Liver (tissue), 10 donors: ENCODE results near the gene LEAP2. TPM values are rescaled to one million over a fixed set of nuclear protein-coding genes. Genes with fewer than 3 reads are reported as not detected.

Source experiments
- DNase-seq: peaks from one replicate; pipeline ENCODE4 v3.0.0-alpha.2; 2017; ENCODE audit warnings: low spot score
- H3K27ac ChIP-seq, 2 donors: one replicate each; pipeline ENCODE4 v1.7.0; 2013; ENCODE audit warnings: inconsistent platforms in 2 of 2, low read length in 2 of 2, control low read depth in 1 of 2, low read depth in 1 of 2, mild to moderate bottlenecking in 1 of 2
- H3K27me3 ChIP-seq, 4 donors: one replicate each; pipeline versions ENCODE4 v1.6.1 to v1.7.0; 2013; ENCODE audit warnings: low read length in 3 of 4, inconsistent platforms in 1 of 4, mild to moderate bottlenecking in 1 of 4, moderate library complexity in 1 of 4; ENCODE audit not compliant: control insufficient read depth in 4 of 4, insufficient read depth in 4 of 4
- H3K36me3 ChIP-seq, 4 donors: one replicate each; pipeline versions ENCODE4 v1.6.1 to v1.7.0; 2013; ENCODE audit warnings: low read length in 3 of 4, mild to moderate bottlenecking in 3 of 4, low read depth in 1 of 4, moderate library complexity in 1 of 4; ENCODE audit not compliant: control insufficient read depth in 4 of 4, insufficient read depth in 3 of 4
- H3K4me1 ChIP-seq, 4 donors: one replicate each; pipeline versions ENCODE4 v1.6.1 to v1.7.0; 2013; ENCODE audit warnings: low read length in 3 of 4, mild to moderate bottlenecking in 3 of 4, moderate library complexity in 1 of 4; ENCODE audit not compliant: control insufficient read depth in 4 of 4, insufficient read depth in 4 of 4
- H3K4me3 ChIP-seq, 3 donors: one replicate each; pipeline versions ENCODE4 v1.6.1 to v1.7.0; 2013; ENCODE audit warnings: low read length in 3 of 3, control low read depth in 1 of 3, low read depth in 1 of 3, mild to moderate bottlenecking in 1 of 3
- H3K9ac ChIP-seq, 2 donors: one replicate each; pipeline ENCODE4 v1.7.0; 2013; ENCODE audit warnings: low read length in 2 of 2, mild to moderate bottlenecking in 2 of 2, moderate library complexity in 2 of 2, control low read depth in 1 of 2, low read depth in 1 of 2
- H3K9me3 ChIP-seq, 4 donors: one replicate each; pipeline versions ENCODE4 v1.6.1 to v1.7.0; 2013; ENCODE audit warnings: low read length in 3 of 4; ENCODE audit not compliant: control insufficient read depth in 4 of 4
- CTCF ChIP-seq: fragments of 150-350 bp; IDR thresholded peaks from 2 replicates; pipeline ENCODE4 v1.5.1; 2017; ENCODE audit warnings: improper control_type of control experiment, low read depth, low read length; ENCODE audit not compliant: missing input control
- EGR1 ChIP-seq, 2 donors: IDR thresholded peaks; 2 replicates each; pipeline ENCODE4 v1.6.1; 2016 to 2018; ENCODE audit warnings: antibody characterized with exemption in 2 of 2, low read depth in 2 of 2
- FOXA1 ChIP-seq: IDR thresholded peaks from 2 replicates; pipeline ENCODE4 v1.6.1; 2016; ENCODE audit warnings: antibody characterized with exemption
- FOXA2 ChIP-seq: IDR thresholded peaks from 2 replicates; pipeline ENCODE4 v1.6.1; 2016; ENCODE audit warnings: antibody characterized with exemption
- GABPA ChIP-seq, 2 donors: IDR thresholded peaks in 1 of 2; conservative IDR thresholded peaks in 1 of 2; 2 replicates each; pipeline ENCODE4 v1.6.1; 2016; ENCODE audit warnings: antibody characterized with exemption in 2 of 2, mild to moderate bottlenecking in 1 of 2, moderate library complexity in 1 of 2
- HNF4A ChIP-seq, 2 donors: conservative IDR thresholded peaks; 2 replicates each; pipeline ENCODE4 v1.6.1; 2016; ENCODE audit warnings: antibody characterized with exemption in 2 of 2, mild to moderate bottlenecking in 2 of 2
- HNF4G ChIP-seq: IDR thresholded peaks from 2 replicates; pipeline ENCODE4 v1.6.1; 2016; ENCODE audit warnings: antibody characterized with exemption
- JUND ChIP-seq, 2 donors: IDR thresholded peaks; 2 replicates each; pipeline ENCODE4 v1.6.1; 2016; ENCODE audit warnings: antibody characterized with exemption in 2 of 2
- NR2F2 ChIP-seq: IDR thresholded peaks from 2 replicates; pipeline ENCODE4 v1.6.1; 2016; ENCODE audit warnings: antibody characterized with exemption
- RAD21 ChIP-seq, 2 donors: IDR thresholded peaks; 2 replicates each; pipeline ENCODE4 v1.6.1; 2016; ENCODE audit warnings: antibody characterized with exemption in 2 of 2, mild to moderate bottlenecking in 2 of 2
- REST ChIP-seq: IDR thresholded peaks from 2 replicates; pipeline ENCODE4 v1.6.1; 2016; ENCODE audit warnings: antibody characterized with exemption, mild to moderate bottlenecking
- RXRA ChIP-seq, 2 donors: IDR thresholded peaks; 2 replicates each; pipeline ENCODE4 v1.6.1; 2017 to 2018; ENCODE audit warnings: antibody characterized with exemption in 2 of 2, mild to moderate bottlenecking in 1 of 2
- SP1 ChIP-seq: IDR thresholded peaks from 2 replicates; pipeline ENCODE4 v1.6.1; 2018; ENCODE audit warnings: antibody characterized with exemption, mild to moderate bottlenecking
- TAF1 ChIP-seq: conservative IDR thresholded peaks from 2 replicates; pipeline ENCODE4 v1.6.1; 2016; ENCODE audit warnings: antibody characterized with exemption, mild to moderate bottlenecking
- YY1 ChIP-seq: IDR thresholded peaks from 2 replicates; pipeline ENCODE4 v1.6.1; 2016; ENCODE audit warnings: antibody characterized with exemption, mild to moderate bottlenecking
- WGBS: extraction: QIAGEN DNeasy Blood & Tissue Kit; methylation state at CpG from one replicate; pipeline ENCODE4 v1.1.7; 2013; 5-methylcytosine and 5-hydroxymethylcytosine counted together
- polyA plus RNA-seq, 2 donors: library from polyadenylated mRNA; stranded (reverse) in 1 of 2; unstranded in 1 of 2; fragments of 200-250 nt in 1 of 2; fragments of >200 nt in 1 of 2; fragmentation: Nextera tagmentation in 1 of 2; extraction: Ambion mirVana in 1 of 2; gene quantifications; one replicate each; pipeline versions ENCODE4 v1.2.1 to v1.2.3, GENCODE V29; 2013 to 2015
- small RNA-seq: library from RNA; depleted of rRNA; stranded (forward); fragments of <200 nt; gene quantifications from one replicate; pipeline ENCODE3, GENCODE V24; 2014
- total RNA-seq, 2 donors: library from RNA; depleted of rRNA; stranded (reverse); fragments of >200 nt; gene quantifications; one replicate each; pipeline ENCODE4 v1.2.3, GENCODE V29; 2014
- TF ChIP-seq, protein P1 (sequence below): IDR thresholded peaks from 2 replicates; pipeline ENCODE4 v1.6.1; 2016; ENCODE audit warnings: antibody characterized with exemption
- TF ChIP-seq, protein P2 (sequence below): IDR thresholded peaks from 2 replicates; pipeline ENCODE4 v1.6.1; 2016; ENCODE audit warnings: antibody characterized with exemption
- TF ChIP-seq, protein P3 (sequence below): IDR thresholded peaks from 2 replicates; pipeline ENCODE4 v1.6.1; 2016; ENCODE audit warnings: antibody characterized with exemption
- donor health status: healthy.
- donor health status: healthy.
- donor health status: healthy.
- donor health status: healthy.
- donor health status: healthy.

The LEAP2 gene
- total and polyA plus RNA-seq, 4 donors, result 12.0 to 736 (median 62.4) TPM

- Histone ChIP-seq H3K27me3 (no peaks in the 10 kb centered on the region), H3K36me3 (peaks cover 5 to 20% (median 14%) of the 10 kb centered on the region in 4 donors), H3K4me1 (peaks cover 0 to 5% (median 0%) of the 10 kb centered on the region in 4 donors), H3K9me3 (no peaks in the 10 kb centered on the region), H3K4me3 (no peak overlapping the region), H3K27ac (no peak overlapping the region), H3K9ac (no peak overlapping the region)
- no peak for TF ChIP-seq CTCF
- TF ChIP-seq YY1, result no peak
- no peak for TF ChIP-seq REST
- no peak for TF ChIP-seq SP1
- TF ChIP-seq GABPA (IDR thresholded peaks at IDR 0.05 in 1 of 2, conservative IDR thresholded peaks at IDR 0.05 in 1 of 2), result no peak
- TF ChIP-seq, protein P1, sequence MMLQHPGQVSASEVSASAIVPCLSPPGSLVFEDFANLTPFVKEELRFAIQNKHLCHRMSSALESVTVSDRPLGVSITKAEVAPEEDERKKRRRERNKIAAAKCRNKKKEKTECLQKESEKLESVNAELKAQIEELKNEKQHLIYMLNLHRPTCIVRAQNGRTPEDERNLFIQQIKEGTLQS, result no peak
- TF ChIP-seq RAD21 (IDR thresholded peaks at IDR 0.05), result no peak
- no peak for TF ChIP-seq EGR1 (IDR thresholded peaks at IDR 0.05; ENCODE audit: low read depth in 2 of 2)
- no peak for TF ChIP-seq HNF4G
- TF ChIP-seq, protein P2, sequence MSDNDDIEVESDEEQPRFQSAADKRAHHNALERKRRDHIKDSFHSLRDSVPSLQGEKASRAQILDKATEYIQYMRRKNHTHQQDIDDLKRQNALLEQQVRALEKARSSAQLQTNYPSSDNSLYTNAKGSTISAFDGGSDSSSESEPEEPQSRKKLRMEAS, result no peak
- no peak for TF ChIP-seq HNF4A (conservative IDR thresholded peaks at IDR 0.05)
- TF ChIP-seq TAF1, result no peak
- no peak for TF ChIP-seq RXRA (IDR thresholded peaks at IDR 0.05)
- TF ChIP-seq, protein P3, sequence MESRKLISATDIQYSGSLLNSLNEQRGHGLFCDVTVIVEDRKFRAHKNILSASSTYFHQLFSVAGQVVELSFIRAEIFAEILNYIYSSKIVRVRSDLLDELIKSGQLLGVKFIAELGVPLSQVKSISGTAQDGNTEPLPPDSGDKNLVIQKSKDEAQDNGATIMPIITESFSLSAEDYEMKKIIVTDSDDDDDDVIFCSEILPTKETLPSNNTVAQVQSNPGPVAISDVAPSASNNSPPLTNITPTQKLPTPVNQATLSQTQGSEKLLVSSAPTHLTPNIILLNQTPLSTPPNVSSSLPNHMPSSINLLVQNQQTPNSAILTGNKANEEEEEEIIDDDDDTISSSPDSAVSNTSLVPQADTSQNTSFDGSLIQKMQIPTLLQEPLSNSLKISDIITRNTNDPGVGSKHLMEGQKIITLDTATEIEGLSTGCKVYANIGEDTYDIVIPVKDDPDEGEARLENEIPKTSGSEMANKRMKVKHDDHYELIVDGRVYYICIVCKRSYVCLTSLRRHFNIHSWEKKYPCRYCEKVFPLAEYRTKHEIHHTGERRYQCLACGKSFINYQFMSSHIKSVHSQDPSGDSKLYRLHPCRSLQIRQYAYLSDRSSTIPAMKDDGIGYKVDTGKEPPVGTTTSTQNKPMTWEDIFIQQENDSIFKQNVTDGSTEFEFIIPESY, result no peak
- TF ChIP-seq JUND (IDR thresholded peaks at IDR 0.05), result no peak
- TF ChIP-seq FOXA1, result no peak
- no peak for TF ChIP-seq FOXA2
- no peak for TF ChIP-seq NR2F2
- WGBS, result over 99% methylated on average over 3 of the region's 3 CpGs
- DNase-seq, result no peak
Observed at GRCh38 chr5:132916086-132916485, 42.6 kb downstream of the LEAP2 start.

Small RNA genes lying within 50 kb of the gene (small RNA-seq; reads per million reads assigned to genes)
- not detected for gene RNA5SP192

Other genes starting within 250 kb of the LEAP2 start
- gene IL13, start 215.5 kb upstream of the LEAP2 start, total RNA-seq, result not detected
- gene IL13, start 215.5 kb upstream of the LEAP2 start, polyA plus RNA-seq, result not detected
- not detected for gene IL4, start 199.7 kb upstream of the LEAP2 start, total RNA-seq
- not detected for gene IL4, start 199.7 kb upstream of the LEAP2 start, polyA plus RNA-seq
- gene KIF3A, start 136.1 kb upstream of the LEAP2 start, total RNA-seq, result 1 to 10 TPM in 1 of 2 donors, under 1 TPM in 1; 0.92 to 1.2 TPM
- under 1 TPM; 0.58 to 0.79 TPM for gene KIF3A, start 136.1 kb upstream of the LEAP2 start, polyA plus RNA-seq
- gene CCNI2, start 126.2 kb upstream of the LEAP2 start, total RNA-seq, result under 1 TPM; 0.05 to 0.17 TPM
- gene CCNI2, start 126.2 kb upstream of the LEAP2 start, polyA plus RNA-seq, result under 1 TPM; 0.02 to 0.57 TPM
- gene SEPTIN8, start 96.4 kb upstream of the LEAP2 start, total RNA-seq, result 10 to 100 TPM; 11.8 to 16.5 TPM
- gene SEPTIN8, start 96.4 kb upstream of the LEAP2 start, polyA plus RNA-seq, result 1 to 10 TPM; 4.7 to 7.8 TPM
- gene SOWAHA, start 60.4 kb upstream of the LEAP2 start, total RNA-seq, result 1 to 10 TPM; 1.6 to 1.9 TPM
- 1 to 10 TPM; 1.3 to 2.2 TPM for gene SOWAHA, start 60.4 kb upstream of the LEAP2 start, polyA plus RNA-seq
- gene SHROOM1, start 43.0 kb upstream of the LEAP2 start, total RNA-seq, result 10 to 100 TPM in 1 of 2 donors, 1 to 10 TPM in 1; 6.1 to 23.0 TPM
- gene SHROOM1, start 43.0 kb upstream of the LEAP2 start, polyA plus RNA-seq, result 10 to 100 TPM; 13.7 to 28.5 TPM
- gene GDF9, start 7.2 kb upstream of the LEAP2 start, total RNA-seq, result under 1 TPM in 1 of 2 donors, not detected in 1; 0.08 TPM
- under 1 TPM; 0.08 to 0.10 TPM for gene GDF9, start 7.2 kb upstream of the LEAP2 start, polyA plus RNA-seq
- gene UQCRQ, start 7.0 kb upstream of the LEAP2 start, total RNA-seq, result 100 to 1,000 TPM in 1 of 2 donors, 10 to 100 TPM in 1; 62.5 to 103 TPM
- 1,000 to 10,000 TPM in 1 of 2 donors, 100 to 1,000 TPM in 1; 548 to 2,326 TPM for gene UQCRQ, start 7.0 kb upstream of the LEAP2 start, polyA plus RNA-seq
- gene AFF4, start 90.0 kb downstream of the LEAP2 start, total RNA-seq, result 10 to 100 TPM; 16.8 to 19.1 TPM
- 10 to 100 TPM in 1 of 2 donors, 1 to 10 TPM in 1; 5.5 to 17.0 TPM for gene AFF4, start 90.0 kb downstream of the LEAP2 start, polyA plus RNA-seq
- 1 to 10 TPM; 5.1 to 8.5 TPM for gene ZCCHC10, start 152.9 kb downstream of the LEAP2 start, total RNA-seq
- gene ZCCHC10, start 152.9 kb downstream of the LEAP2 start, polyA plus RNA-seq, result 10 to 100 TPM; 11.1 to 24.2 TPM
- 10 to 100 TPM; 34.4 to 39.7 TPM for gene HSPA4, start 178.3 kb downstream of the LEAP2 start, total RNA-seq
- gene HSPA4, start 178.3 kb downstream of the LEAP2 start, polyA plus RNA-seq, result 10 to 100 TPM; 22.1 to 29.5 TPM